ENCODE results near the gene PCNP. TPM values are rescaled to one million over a fixed set of nuclear protein-coding genes. Genes with fewer than 3 reads are reported as not detected.
"Not testable (repeated sequence)": the region's sequence is repeated elsewhere in the genome, so short reads cannot be mapped to it uniquely, and the experiment has no call there.

Gene PCNP
- total RNA-seq, 1 experiment from 2014 or later = 128 TPM

DNA sequence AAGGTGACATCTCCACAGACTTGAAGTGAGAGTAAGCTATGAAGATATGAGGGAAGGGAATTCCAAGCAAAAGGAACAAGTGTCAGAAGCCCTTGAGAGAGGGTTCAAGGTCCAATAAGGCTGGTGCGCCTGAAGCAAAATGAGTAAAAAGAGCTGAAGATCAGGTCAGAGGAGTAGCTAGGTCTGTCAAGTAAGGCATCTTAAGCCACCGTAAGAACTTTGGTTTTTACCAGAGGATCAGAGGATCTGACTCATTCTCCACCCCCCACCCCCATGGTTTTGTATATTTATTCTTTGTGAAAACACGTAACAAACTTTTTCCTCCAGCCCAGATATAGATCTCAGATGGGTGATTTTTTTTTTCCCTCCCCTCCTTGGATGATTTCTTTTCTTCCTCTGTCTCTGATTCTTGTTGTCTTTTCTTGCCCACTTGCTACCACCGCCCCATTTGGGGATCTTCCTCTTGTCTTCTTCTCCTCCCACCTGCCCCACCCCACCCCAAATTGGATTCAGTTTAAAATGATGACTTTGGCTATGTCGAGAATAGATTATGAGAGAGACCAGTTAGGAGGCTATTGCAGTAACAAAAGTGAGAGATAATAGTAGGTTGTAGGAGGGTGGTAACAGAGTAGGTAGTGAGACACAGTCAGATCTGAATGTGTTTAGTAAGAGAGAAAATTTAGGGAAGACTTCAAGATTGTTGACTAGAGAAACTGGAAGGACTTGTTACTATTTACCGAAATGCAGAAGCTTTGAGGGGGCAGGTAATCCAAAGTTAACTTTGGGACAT, 6.3 kb upstream of the PCNP start:
- no peak for DNase-seq (ENCODE audit: low spot score)

DNA sequence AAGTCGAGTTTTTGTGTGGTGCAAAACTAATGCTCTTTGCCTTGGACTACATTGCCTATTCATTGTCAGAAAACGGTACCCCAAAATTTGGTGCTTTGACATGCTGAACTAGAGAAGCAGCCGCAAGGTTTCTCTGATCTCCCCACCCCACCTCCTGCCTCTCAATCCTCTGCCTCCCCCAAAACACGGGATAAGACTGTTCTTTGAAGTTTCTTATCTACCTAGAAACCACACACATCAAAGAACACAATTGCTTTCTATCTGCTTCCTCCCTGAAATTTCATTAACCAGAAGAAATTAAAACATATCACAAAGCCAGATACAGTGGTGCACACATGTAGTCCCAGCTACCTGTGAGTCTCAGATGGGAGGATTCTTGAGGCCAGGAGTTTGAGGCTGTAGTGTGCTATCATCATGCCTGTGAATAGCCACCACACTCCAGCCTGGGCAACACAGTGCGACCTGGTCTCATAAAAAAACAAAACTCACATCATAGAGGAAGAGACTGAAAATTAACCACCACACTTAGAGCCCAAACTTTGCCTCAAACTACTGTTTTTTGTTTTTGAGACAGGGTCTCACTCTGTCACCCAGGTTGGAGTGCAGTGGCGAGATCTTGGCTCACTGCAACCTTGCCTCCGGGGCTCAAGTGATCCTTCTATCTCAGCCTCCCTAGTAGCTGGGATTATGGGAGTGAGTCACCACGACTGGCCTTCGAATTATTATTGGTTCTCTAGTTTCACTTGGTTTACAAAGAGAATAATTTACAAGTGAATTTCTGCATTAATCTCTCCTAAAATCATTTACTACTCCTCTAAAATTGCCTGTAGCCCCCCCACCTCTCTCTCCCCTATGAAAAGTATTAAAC, 2.7 kb upstream of the PCNP start:
- no peak for DNase-seq (ENCODE audit: low spot score)

DNA sequence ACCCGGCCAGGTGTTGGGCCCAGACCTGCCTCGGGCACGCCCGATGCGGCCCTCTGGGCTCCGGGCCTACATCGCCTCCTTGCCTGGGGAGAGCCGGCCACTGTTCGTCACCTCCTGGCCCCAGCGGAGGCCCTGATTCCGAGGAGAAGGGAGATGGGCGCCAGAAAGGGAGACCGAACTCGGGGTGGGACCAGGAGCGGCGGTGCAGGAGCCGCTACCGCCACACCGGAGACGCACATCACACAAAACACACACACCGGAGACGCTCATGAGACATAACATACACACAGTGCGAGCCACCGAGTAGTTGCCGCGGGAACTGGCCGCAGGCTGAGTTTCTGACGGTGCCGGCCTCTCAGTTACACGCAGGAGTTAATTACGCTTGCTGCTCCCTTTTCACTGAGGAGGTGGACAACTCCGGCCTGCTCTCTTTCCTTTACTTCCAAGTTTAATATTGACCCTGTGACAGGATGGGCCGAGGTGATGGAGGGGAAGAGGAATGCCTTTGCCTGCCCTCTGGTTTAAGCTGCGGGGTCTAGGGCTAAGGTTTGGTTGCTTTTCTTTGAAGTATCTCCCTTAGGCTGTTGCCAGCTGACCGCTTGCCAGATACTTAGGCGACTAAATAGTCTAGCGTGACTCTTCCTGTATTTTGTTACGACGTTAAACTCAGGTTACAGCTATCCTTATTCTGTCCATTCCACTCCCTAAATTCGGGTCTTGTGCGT, 570 bp downstream of the PCNP start:
- DNase-seq (ENCODE audit: low spot score) = peak; percentile 61

DNA sequence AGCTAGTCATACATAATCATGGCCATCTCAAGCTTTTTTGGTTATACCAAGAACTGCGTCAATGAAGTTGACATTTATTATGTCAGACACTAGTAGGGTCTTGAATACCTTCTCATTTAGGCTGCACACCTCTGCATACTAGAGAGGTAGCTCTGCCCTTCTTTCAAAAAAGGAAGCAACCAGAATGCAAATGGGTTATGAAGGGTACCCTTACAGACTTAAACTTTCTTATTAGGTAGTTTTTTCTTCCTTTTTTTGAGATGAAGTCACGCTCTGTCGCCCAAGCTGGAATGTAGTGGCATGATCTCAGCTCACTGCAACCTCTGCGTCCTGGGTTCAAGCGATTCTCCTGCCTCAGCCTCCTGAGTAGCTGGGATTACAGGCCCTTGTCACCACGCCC, 3.3 kb downstream of the PCNP start:
- DNase-seq (ENCODE audit: low spot score) = no peak

DNA sequence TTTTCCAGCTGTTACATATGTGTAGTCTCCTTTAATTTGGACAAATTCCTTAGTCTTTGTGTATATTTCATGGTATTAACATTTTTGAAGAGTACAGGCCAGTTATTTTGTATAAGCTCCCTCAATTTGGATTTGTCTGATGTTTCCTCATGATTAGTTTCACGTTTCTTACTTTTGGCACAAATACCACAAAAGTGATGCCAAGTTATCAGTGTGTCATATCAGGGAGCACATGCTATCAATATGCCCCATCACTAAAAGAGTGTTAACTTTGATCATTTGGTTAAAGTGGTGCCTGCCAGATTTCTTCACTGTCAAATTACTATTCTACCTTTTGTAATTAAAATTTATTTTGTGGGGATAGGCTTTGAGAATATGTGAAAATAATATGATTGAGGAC, 14.6 kb downstream of the PCNP start:
- DNase-seq (ENCODE audit: low spot score) = no peak

DNA sequence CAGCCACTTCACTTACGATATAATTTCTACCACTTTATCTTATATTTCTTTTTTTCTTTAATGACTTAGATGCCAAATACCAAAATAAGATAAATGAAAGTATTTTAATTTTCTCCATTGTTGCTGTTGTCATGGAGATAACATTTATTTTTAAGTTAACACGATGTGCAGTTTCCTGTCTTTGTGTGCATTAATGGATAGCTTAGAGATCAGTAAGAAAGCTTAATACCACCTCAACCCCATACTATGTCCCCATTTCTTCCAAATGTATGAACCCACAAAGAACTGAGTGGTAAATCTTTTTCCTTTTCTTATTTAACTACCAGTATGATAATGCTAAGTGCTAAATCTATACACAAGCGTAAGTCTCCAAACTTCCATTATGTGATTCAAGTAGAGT, 17.1 kb downstream of the PCNP start:
- DNase-seq (ENCODE audit: low spot score) = no peak

DNA sequence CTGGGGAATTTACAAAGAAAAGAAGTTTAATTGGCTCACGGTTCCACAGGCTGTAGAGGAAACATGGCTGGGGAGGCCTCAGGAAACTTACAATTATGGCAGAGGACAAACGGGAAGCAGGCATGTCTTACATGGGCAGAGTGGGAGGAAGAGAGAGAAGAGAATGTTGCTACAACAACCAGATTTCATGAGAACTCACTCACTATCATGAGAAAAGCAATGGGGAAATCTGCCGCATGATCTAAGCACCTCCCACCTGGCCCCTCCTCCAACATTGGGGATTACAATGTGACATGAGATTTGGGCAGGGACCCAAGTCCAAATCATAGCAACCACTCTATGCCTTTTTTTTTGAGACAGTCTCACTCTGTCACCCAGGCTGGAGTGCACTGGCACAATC, 28.8 kb downstream of the PCNP start:
- no peak for DNase-seq (ENCODE audit: low spot score)

DNA sequence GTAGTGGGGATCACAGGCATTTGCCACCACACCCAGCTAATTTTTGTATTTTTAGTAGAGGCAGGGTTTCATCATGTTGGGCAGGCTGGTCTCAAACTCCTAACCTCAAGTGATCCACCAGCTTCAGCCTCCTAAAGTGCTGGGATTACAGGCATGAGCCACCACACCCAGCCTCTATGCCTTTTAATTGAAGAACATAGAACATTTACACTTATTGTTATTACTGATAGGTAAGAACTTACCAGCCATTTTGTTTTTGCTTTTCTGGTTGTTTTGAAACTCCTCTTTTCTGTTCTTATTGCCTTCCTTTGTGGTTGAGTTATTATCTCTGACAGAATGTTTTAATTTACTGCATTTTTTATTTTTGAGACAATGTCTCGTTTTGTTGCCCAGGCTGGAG, 29.2 kb downstream of the PCNP start:
- DNase-seq (ENCODE audit: low spot score) = no peak

DNA sequence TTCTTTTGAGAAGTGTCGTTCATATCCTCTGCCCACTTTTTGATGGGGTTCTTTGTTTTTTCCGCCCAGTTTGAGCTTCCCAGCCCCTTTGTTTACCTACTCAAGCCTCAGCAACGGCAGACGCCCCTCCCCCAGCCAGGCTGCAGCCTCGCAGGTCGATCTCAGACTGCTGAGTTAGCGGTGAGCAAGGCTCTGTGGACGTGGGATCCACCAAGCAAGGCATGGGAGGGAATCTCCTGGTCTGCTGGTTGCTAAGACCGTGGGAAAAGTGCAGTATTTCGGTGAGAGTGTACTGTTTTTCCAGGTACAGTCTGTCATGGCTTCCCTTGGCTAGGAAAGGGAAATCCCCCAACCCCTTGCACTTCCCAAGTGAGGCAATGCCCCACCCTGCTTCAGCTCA, 31.4 kb downstream of the PCNP start:
- DNase-seq (ENCODE audit: low spot score) = not testable (repeated sequence)

DNA sequence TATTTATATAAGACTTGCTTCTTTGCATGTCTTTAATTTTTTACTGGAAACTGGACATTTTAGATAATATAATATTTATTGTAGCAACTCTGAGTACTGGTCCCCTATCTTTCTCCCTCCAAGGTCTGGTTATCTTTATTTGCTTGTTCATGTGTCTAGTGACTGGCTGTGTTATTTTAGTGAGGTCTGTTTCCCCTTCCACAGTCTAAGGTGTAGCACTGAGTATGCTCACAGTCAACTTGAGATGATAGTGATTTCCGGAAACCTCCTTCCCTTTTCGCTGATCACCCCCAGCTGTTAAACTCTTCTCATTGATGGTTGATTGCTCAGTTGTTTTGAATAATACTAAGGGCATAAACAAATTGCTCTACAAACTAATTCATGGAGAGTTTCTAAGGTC, 37.0 kb downstream of the PCNP start:
- no peak for DNase-seq (ENCODE audit: low spot score)

DNA sequence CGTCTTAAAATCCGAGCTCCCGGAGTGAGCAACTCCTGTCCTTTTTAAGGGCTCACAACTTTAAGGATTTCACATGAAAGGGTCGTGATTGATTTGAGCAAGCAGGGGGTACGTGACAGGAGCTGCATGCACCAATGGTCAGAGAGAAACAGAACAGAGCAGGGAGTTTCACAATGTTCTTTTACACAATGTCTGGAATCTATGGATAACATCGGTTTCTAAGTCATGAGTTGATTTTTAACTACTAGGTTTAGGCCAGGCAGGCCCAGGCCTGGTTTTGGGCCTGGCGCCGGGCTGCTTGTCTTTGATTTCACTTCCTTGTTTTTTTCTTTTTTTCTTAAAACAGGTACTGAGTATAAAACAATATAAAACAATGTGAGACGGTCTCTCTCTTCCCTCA, 39.0 kb downstream of the PCNP start:
- DNase-seq (ENCODE audit: low spot score) = not testable (repeated sequence)

DNA sequence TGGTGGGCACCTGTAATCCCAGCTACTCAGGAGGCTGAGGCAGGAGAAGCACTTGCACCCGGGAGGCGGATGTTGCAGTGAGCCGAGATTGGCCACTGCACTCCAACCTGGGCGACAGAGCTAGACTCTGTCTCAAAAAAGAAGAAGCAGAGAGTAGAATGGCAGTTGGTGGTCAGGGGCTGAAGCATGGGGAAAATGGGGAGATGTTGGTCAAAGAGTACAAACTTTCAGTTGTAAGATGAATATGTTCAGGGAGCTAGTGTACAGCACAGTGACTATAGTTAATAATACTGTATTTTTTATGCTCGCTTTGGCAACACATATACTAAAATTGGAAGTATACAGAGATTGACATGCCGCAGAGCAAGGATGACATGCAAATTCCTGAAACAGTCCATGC, 41.5 kb downstream of the PCNP start:
- DNase-seq (ENCODE audit: low spot score) = no peak

DNA sequence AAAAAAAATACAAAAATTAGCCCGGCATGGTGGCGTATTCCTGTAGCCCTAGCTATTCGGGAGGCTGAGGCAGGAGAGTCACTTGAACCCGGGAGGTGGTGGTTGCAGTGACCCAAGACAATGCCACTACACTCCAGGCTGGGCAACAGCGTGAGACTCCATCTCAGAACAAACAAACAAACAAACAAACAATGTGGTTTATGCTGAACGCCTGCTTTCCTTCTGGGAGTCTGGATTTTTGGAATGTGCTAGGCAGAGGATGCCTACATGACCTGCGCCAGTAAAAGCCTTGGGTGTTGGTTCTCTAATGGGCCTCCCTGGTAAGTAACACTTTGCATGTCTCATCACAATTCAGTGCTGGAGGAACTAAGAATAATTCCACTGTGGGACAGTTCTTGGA, 43.5 kb downstream of the PCNP start:
- DNase-seq (ENCODE audit: low spot score) = no peak

DNA sequence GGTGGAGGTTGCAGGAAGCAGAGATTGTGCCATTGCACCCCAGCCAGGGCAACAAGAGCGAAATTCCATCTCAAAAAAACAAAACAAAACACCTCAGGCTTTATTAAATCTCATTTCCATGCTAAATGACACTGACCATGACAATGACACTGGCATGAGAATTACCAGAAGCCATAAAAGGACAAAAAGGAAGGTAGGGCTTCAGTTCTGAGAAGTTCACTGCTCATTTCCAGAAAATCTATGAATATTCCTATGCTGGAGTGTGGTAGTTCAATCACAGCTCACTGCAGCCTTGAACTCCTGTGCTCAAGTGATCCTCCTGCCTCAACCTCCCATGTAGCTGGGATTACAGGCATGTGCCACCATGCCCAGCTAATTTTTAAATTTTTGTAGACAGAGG, 44.7 kb downstream of the PCNP start:
- DNase-seq (ENCODE audit: low spot score) = no peak

DNA sequence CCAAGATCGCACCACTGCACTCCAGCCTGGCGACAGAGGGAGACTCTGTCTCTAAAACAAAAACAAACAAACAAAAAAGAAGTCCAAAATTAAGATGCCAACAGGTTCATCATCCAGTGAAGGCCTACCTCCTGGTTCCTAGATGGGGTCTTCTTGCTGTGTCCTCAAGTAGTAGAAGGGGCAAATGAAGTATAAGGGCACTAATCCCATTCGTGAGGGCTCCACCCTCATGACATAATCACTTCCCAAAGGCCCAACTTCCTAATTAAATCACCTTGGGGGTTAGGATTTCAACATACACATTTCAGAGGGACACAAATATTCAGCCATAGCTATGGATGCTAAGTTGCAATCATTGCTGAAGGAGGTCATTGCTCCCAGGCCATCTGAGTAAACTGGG, 45.8 kb downstream of the PCNP start:
- DNase-seq (ENCODE audit: low spot score) = no peak

DNA sequence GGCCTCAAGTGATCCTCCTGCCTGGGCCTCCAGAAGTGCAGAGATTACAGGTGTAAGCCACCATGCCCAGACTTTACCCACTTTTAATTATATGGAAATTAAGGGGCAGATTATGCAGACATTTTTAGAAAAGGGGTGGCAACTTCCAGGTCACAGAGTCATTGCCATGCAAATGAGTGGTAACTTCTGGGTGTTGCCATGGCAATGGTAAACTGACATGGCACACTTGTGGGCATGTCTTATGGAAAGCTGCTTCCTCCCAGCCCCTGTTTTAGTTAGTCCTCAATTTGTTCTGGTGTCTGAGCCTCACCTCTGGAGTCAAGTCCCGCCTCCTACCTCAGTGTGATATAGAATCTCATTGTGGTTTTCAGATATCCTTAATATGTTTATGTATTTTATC, 49.7 kb downstream of the PCNP start:
- DNase-seq (ENCODE audit: low spot score) = no peak

DNA sequence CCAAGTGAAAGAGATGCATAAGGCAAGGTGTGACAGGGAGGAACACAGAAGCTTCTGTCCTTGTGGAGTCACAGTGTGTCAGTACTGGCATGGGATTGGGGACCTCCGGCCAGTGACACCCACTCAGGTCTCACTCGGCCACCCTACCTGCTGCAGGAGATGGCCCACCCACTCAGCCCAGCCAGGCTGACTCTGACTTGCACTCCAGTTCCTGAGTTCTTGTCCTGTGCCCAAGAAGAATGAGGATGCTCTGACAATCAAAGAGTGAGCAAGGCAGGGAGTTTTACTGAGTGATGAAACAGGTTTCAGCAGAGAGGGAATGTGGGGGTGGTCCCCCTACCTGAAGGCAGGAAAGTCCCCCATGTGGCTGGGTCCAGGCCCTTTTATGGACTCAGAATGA, 50.9 kb downstream of the PCNP start:
- no peak for DNase-seq (ENCODE audit: low spot score)

DNA sequence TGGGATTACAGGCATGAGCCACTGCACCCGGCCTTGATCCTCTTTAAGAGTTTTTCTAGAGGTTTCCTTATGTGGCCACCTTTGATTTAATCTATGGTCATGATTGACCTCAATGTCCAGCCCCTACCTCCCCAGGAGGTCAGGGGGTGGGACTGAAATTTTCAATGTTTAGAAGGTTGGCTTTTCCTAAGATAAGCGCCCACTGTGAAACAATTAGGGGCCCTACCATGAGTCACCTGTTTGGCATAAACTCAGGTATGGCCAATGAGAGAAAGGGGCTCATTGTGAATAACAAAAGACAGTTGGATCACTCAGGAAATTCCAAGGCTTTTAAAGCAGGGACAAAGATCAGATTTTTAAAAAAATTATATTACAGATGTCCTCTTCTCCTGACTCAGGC, 51.9 kb downstream of the PCNP start:
- no peak for DNase-seq (ENCODE audit: low spot score)

DNA sequence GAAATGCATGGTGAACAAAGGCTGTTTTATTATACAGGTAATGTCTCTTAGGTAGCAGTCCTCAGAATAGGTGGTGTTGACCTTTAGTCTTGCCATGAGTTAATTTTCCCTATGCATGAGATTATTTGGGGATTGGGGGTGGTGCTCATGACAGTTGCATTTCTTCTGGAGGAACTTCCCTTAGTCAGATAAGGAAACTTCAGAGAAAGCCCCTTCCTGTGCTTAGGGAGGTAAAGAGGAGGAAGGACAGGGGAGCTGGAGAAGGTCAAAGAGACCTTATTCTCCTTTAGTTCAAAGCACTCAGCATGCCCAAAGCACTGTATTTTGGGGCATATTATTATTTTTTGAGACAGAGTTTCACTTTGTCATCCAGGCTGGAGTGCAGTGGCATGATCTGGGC, 55.2 kb downstream of the PCNP start:
- DNase-seq (ENCODE audit: low spot score) = no peak

DNA sequence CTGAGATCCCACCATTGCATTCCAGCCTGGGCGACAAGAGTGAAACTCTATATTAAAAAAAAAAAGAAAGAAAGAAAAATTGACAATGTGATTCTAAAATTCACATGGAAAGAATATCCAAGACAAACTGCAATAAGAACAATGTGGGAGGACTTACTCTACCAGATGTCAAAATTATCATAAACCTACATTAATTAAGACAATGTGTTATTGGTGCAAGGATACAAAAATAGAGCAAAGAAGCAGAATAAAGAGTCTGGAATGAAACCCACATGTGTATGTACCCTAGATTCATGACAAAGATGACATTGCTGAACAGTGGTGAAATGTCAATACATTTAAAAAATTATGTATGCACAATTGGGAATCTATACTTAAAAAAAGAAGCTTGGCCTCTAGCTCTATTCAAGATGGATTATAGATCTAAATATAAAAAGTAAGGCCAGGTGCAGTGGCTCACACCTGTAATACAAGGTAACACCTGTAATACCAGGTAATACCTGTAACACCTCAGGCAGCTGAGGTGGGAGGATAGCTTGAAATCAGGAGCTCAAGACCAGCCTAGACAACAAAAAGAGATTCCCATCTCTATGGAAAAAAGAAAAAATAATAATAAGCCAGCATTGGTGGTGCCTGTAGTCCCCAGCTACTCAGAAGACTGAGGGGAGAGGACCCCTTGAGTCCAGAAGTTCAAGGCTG, 57.3 kb downstream of the PCNP start:
- no peak for DNase-seq (ENCODE audit: low spot score)

DNA sequence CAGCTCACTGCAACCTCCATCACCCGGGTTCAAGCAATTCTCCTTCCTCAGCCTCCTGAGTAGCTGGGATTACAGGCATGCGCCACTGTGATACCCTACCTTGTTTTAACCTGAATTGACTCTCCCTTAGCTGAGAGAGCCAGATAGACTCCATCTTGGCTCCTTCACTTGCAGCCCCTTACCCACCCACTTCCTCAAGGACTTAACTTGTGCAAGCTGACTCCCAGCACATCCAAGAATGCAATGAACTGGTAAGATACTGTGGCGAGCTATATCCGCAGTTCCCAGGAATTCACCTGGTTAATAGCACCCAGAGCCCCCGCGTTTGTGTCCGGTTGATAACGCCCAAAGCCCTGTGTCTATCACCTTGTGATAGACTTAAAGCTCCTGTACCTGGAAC, 58.0 kb downstream of the PCNP start:
- DNase-seq (ENCODE audit: low spot score) = not testable (repeated sequence)

DNA sequence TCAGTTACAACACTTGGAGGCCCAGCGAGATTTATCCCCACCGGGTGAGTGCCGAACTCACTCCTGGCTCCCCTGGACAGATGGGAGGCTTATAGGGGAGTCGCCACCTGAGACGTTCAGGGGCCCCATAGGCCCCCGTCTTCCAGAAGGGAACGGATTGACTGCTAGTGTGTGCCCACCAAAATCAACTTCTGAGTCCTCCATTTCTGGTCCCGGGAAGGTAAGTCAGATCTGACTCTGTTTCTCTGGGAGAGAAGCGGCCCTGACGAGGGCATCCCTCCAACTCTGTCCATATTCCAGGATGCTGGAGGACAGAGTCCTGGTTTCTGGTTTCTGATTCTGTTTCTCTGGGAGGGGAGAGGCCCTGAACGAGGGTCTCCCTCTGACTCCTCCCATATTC, 58.6 kb downstream of the PCNP start:
- DNase-seq (ENCODE audit: low spot score) = no peak
